SK-N-MC (cell line): Measurements from ENCODE around the gene PVALB.

Source experiments
- EZH2 ChIP-seq: fragments of 200-600 bp; sonication (generic); IDR thresholded peaks from one replicate; pipeline ENCODE4 v1.6.1; 2017; ENCODE audit warnings: antibody characterized with exemption
- FOXP2 ChIP-seq: optimal IDR thresholded peaks from 2 replicates; pipeline ENCODE3; 2011; ENCODE audit warnings: mild to moderate bottlenecking, moderate library complexity; ENCODE audit not compliant: insufficient read depth; ENCODE audit errors: extremely low read length, control extremely low read depth
- POLR2AphosphoS5 ChIP-seq: IDR thresholded peaks from 2 replicates; pipeline ENCODE4 v1.6.1; 2012; ENCODE audit warnings: mild to moderate bottlenecking, low read depth, low read length, borderline replicate concordance

GRCh38 chr22:36781656-36782627, 34.9 kb downstream of the PVALB start:
- TF ChIP-seq EZH2 (no peak), POLR2AphosphoS5 (no peak), FOXP2 (no peak)
